Measurements from ENCODE around the gene EHMT1.

EHMT1 gene

GRCh38 chr9:137744632-137745183 is 125.9 kb downstream of the EHMT1 start:
- DNase-seq: no peak

- peak; percentile 55 for DNase-seq
Observed at GRCh38 chr9:137745541-137745991, 126.8 kb downstream of the EHMT1 start.

- no peak for DNase-seq
Observed at GRCh38 chr9:137748311-137748710, 129.5 kb downstream of the EHMT1 start.

GRCh38 chr9:137748741-137749140 is 129.9 kb downstream of the EHMT1 start:
- DNase-seq: no peak

- DNase-seq: no peak
Observed at GRCh38 chr9:137749511-137749910, 130.7 kb downstream of the EHMT1 start.

GRCh38 chr9:137750007-137750406 is 131.2 kb downstream of the EHMT1 start:
- no peak for DNase-seq

- no peak for DNase-seq
Observed at GRCh38 chr9:137750566-137750965, 131.8 kb downstream of the EHMT1 start.

- no peak for DNase-seq
Observed at GRCh38 chr9:137751616-137752015, 132.8 kb downstream of the EHMT1 start.

GRCh38 chr9:137752426-137752825 is 133.6 kb downstream of the EHMT1 start:
- DNase-seq: no peak

GRCh38 chr9:137753192-137753765 is 134.5 kb downstream of the EHMT1 start:
- no peak for DNase-seq

- no peak for DNase-seq
Observed at GRCh38 chr9:137755261-137755927, 136.6 kb downstream of the EHMT1 start.

GRCh38 chr9:137756045-137756744 is 137.4 kb downstream of the EHMT1 start:
- no peak for DNase-seq

- no peak for DNase-seq
Observed at GRCh38 chr9:137757139-137757538, 138.3 kb downstream of the EHMT1 start.

GRCh38 chr9:137757613-137758029 is 138.8 kb downstream of the EHMT1 start:
- no peak for DNase-seq

GRCh38 chr9:137758067-137758466 is 139.3 kb downstream of the EHMT1 start:
- no peak for DNase-seq

- no peak for DNase-seq
Observed at GRCh38 chr9:137759117-137759516, 140.3 kb downstream of the EHMT1 start.

- no peak for DNase-seq
Observed at GRCh38 chr9:137759649-137760321, 141.0 kb downstream of the EHMT1 start.

- no peak for DNase-seq
Observed at GRCh38 chr9:137760426-137760825, 141.6 kb downstream of the EHMT1 start.

- DNase-seq: no peak
Observed at GRCh38 chr9:137761032-137761431, 142.2 kb downstream of the EHMT1 start.

- no peak for DNase-seq
Observed at GRCh38 chr9:137761793-137762192, 143.0 kb downstream of the EHMT1 start.

GRCh38 chr9:137762414-137763061 is 143.7 kb downstream of the EHMT1 start:
- no peak for DNase-seq

- no peak for DNase-seq
Observed at GRCh38 chr9:137763271-137763955, 144.6 kb downstream of the EHMT1 start.
